Parathyroid adenoma (tissue), 2 donors: ENCODE measurements around the gene CERK.
"Not testable (repeated sequence)": the region's sequence is repeated elsewhere in the genome, so short reads cannot be mapped to it uniquely, and the experiment has no call there.

Experiments
- H2AFZ ChIP-seq: fragments of 300-600 bp; sonication (generic); one replicate; pipeline ENCODE4 v1.7.0; 2017; ENCODE audit warnings: antibody characterized with exemption, mild to moderate bottlenecking
- H3K27ac ChIP-seq: fragments of 300-600 bp; sonication (generic); one replicate; pipeline ENCODE4 v1.7.0; 2017
- H3K27me3 ChIP-seq: fragments of 300-600 bp; sonication (generic); one replicate; pipeline ENCODE4 v1.7.0; 2017; ENCODE audit warnings: low read length; ENCODE audit not compliant: control insufficient read depth, insufficient read depth
- H3K36me3 ChIP-seq: fragments of 300-600 bp; sonication (generic); one replicate; pipeline ENCODE4 v1.7.0; 2017; ENCODE audit warnings: low read length; ENCODE audit not compliant: control insufficient read depth, insufficient read depth
- H3K4me1 ChIP-seq: fragments of 300-600 bp; sonication (generic); one replicate; pipeline ENCODE4 v1.7.0; 2017; ENCODE audit warnings: control low read depth
- H3K4me2 ChIP-seq: fragments of 300-600 bp; sonication (generic); one replicate; pipeline ENCODE4 v1.7.0; 2017; ENCODE audit warnings: low read length
- H3K4me3 ChIP-seq: fragments of 300-600 bp; sonication (generic); one replicate; pipeline ENCODE4 v1.7.0; 2017; ENCODE audit warnings: low read depth, low read length
- H3K79me2 ChIP-seq: fragments of 300-600 bp; sonication (generic); one replicate; pipeline ENCODE4 v1.7.0; 2017; ENCODE audit warnings: control low read depth
- H3K9ac ChIP-seq: fragments of 300-600 bp; sonication (generic); one replicate; pipeline ENCODE4 v1.7.0; 2017; ENCODE audit warnings: mild to moderate bottlenecking
- H3K9me3 ChIP-seq: fragments of 300-600 bp; sonication (generic); one replicate; pipeline ENCODE4 v1.7.0; 2017; ENCODE audit warnings: low read length; ENCODE audit not compliant: control insufficient read depth
- TF ChIP-seq, protein P1 (sequence below): fragments of 300-600 bp; sonication (generic); IDR thresholded peaks from one replicate; pipeline ENCODE4 v1.7.0; 2017; ENCODE audit warnings: antibody characterized with exemption, mild to moderate bottlenecking
- donor health status: primary hyperparathyroidism.

The CERK gene

DNA sequence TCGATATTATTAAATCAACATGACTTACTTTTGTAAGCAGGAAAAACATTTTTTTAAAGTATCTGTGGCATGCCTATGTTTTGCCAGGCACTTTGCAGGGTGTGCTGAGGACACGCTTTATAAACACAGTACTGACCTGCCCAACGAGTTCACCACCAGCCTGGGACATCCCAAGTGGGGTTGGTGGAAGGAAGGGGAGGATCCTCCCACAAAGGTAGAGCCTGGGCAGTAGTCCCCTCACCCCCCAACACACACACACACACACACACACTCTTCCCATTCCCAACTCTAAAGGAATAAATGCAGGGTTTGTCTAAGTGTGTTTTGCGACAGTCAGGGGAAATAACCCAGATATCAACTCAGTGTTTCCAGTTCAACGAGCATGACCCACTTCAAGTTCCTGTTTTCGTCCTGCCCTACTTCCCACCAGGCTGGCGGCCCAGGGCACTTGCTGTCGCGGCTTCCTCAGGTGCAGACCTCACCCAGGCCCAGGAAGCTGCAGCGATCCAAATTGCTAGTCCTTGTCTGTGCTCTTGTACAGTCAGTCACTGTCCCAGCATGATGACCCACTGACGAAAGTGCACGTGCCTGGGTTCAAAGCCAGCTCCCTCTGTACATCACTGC, 3.1 kb downstream of the CERK start:
- TF ChIP-seq, protein P1, sequence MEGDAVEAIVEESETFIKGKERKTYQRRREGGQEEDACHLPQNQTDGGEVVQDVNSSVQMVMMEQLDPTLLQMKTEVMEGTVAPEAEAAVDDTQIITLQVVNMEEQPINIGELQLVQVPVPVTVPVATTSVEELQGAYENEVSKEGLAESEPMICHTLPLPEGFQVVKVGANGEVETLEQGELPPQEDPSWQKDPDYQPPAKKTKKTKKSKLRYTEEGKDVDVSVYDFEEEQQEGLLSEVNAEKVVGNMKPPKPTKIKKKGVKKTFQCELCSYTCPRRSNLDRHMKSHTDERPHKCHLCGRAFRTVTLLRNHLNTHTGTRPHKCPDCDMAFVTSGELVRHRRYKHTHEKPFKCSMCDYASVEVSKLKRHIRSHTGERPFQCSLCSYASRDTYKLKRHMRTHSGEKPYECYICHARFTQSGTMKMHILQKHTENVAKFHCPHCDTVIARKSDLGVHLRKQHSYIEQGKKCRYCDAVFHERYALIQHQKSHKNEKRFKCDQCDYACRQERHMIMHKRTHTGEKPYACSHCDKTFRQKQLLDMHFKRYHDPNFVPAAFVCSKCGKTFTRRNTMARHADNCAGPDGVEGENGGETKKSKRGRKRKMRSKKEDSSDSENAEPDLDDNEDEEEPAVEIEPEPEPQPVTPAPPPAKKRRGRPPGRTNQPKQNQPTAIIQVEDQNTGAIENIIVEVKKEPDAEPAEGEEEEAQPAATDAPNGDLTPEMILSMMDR = no peak

GRCh38 chr22:46734213-46734722, 3.8 kb downstream of the CERK start:
- H3K36me3 ChIP-seq, H3K9me3 ChIP-seq, H3K9ac ChIP-seq, H3K27ac ChIP-seq, H3K4me2 ChIP-seq, H3K79me2 ChIP-seq, H3K27me3 ChIP-seq, H2AFZ ChIP-seq: not testable (repeated sequence)
- Histone ChIP-seq H3K4me1 (peaks cover 16% of the 10 kb centered on the region), H3K4me3 (peak overlapping the region; percentile 4)

More for the DNA sequence above, 3.1 kb downstream of the CERK start:
- peak overlapping the region; percentile 19 for H3K27ac ChIP-seq
- peak overlapping the region; percentile 36 for H3K4me2 ChIP-seq
- no peak overlapping the region for H2AFZ ChIP-seq
- no peaks in the 10 kb centered on the region for H3K79me2 ChIP-seq
- no peak overlapping the region for H3K9ac ChIP-seq
- no peaks in the 10 kb centered on the region for H3K36me3 ChIP-seq
- peaks cover 16% of the 10 kb centered on the region for H3K4me1 ChIP-seq
- H3K9me3 ChIP-seq = no peaks in the 10 kb centered on the region
- H3K27me3 ChIP-seq = no peaks in the 10 kb centered on the region
- peak overlapping the region; percentile 4 for H3K4me3 ChIP-seq

- no peak overlapping the region for H3K4me2 ChIP-seq
- no peaks in the 10 kb centered on the region for H3K9me3 ChIP-seq
- H3K4me1 ChIP-seq = peaks cover 16% of the 10 kb centered on the region
- H2AFZ ChIP-seq = no peak overlapping the region
- no peak overlapping the region for H3K4me3 ChIP-seq
- TF ChIP-seq, protein P1 = no peak
- no peak overlapping the region for H3K9ac ChIP-seq
- peaks cover 2% of the 10 kb centered on the region for H3K79me2 ChIP-seq
- H3K36me3 ChIP-seq = no peaks in the 10 kb centered on the region
- no peaks in the 10 kb centered on the region for H3K27me3 ChIP-seq
- no peak overlapping the region for H3K27ac ChIP-seq
Observed at GRCh38 chr22:46732513-46732912, 5.5 kb downstream of the CERK start.

DNA sequence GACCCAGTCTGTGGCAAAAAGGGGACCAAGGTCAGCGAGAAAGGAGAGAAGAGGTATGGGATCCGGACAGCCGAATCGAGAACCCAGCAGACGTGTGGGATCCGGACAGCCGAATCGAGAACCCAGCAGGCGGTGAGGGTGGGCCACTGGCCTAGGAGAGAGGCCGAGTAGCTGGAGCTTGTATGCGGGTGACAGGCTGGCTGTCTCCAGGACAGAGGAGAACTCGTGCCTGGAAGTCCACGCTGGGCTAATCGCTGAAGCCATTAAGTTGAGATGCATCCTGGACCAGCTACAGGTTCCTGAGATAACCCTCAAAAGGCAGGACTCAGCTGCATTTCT, 6.0 kb downstream of the CERK start:
- no peak overlapping the region for H3K27ac ChIP-seq
- H2AFZ ChIP-seq = no peak overlapping the region
- no peaks in the 10 kb centered on the region for H3K9me3 ChIP-seq
- H3K4me1 ChIP-seq = peaks cover 16% of the 10 kb centered on the region
- TF ChIP-seq, protein P1 = no peak
- H3K9ac ChIP-seq = no peak overlapping the region
- H3K36me3 ChIP-seq = no peaks in the 10 kb centered on the region
- peak overlapping the region; percentile 57 for H3K4me2 ChIP-seq
- H3K27me3 ChIP-seq = no peaks in the 10 kb centered on the region
- no peak overlapping the region for H3K4me3 ChIP-seq
- H3K79me2 ChIP-seq = peaks cover 2% of the 10 kb centered on the region

DNA sequence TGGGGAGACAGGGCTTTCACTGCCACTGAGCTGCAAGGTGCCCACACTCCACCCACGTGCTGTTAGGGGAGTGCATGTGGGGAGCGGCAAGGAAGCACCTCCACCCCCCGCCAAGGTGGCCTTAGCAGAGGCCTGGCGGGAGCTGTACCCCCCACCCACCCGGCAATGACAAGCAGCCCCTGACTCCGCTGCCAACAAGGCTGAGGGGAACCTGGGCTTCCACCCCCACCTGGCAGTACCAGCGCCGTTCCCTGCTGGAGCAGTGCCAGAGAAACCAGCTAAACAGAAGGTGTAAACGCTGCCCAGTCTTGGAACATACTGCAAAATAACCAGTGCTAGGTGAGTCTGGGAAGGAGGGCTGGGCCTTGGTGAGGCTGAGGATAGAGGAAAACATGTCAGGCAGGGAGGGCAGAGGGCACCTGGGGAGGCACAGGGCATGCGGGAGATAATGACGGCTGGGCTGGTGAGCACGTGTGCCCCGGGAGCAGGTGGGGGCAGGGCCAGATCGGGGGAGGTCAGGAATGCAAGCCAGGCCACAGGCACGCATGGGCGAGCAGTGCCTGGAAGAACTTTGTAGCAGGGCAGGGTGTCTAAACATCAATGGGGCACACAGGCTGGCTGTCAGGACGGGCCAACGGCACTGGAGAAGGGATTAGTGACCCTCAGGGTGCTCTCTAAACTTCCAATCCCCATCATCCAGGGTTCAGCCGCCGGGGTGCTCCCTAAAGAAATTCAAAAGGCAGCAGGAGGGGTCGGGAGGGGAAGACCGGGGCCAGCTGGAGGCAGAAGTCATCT, 6.6 kb downstream of the CERK start:
- no peaks in the 10 kb centered on the region for H3K27me3 ChIP-seq
- H3K9me3 ChIP-seq = no peaks in the 10 kb centered on the region
- peaks cover 2% of the 10 kb centered on the region for H3K79me2 ChIP-seq
- H3K27ac ChIP-seq = peak overlapping the region; percentile 42
- TF ChIP-seq, protein P1 = no peak
- no peak overlapping the region for H3K9ac ChIP-seq
- peaks cover 16% of the 10 kb centered on the region for H3K4me1 ChIP-seq
- no peak overlapping the region for H2AFZ ChIP-seq
- H3K4me2 ChIP-seq = peak overlapping the region; percentile 57
- H3K36me3 ChIP-seq = no peaks in the 10 kb centered on the region
- no peak overlapping the region for H3K4me3 ChIP-seq
